Activated CD4-positive, alpha-beta T cell treated with anti-CD3 and anti-CD28 coated beads, Interleukin-10, Interleukin-2, amounts not matched to agents 100 ng/mL and 50 ng/mL, durations not matched to agents 16 hours and 8 hours (primary cell): ENCODE measurements around the gene DHX58.

Source experiments
- DNase-seq: peaks from one replicate; pipeline ENCODE4 v3.0.0-alpha.2; 2020

Gene DHX58

DNA sequence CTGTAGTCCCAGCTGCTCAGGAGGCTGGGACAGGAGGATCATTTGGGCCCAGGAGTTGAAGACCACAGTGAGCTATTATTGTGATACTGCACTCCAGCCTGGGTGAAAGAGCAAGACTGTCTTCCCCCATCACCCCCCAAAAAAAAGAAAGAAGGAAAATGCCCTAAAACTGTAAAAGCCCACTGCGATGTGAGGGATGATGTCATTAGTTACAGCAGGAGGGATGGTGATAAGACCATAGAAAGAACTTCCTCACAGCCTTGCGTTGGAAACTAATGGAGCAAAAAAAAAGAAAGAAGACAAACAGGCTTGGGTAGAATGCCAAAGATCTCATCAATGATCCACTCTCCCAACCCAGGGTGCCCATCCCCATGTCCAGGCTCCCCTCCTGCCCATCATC is 33.0 kb downstream of the DHX58 start:
- no peak for DNase-seq

DNA sequence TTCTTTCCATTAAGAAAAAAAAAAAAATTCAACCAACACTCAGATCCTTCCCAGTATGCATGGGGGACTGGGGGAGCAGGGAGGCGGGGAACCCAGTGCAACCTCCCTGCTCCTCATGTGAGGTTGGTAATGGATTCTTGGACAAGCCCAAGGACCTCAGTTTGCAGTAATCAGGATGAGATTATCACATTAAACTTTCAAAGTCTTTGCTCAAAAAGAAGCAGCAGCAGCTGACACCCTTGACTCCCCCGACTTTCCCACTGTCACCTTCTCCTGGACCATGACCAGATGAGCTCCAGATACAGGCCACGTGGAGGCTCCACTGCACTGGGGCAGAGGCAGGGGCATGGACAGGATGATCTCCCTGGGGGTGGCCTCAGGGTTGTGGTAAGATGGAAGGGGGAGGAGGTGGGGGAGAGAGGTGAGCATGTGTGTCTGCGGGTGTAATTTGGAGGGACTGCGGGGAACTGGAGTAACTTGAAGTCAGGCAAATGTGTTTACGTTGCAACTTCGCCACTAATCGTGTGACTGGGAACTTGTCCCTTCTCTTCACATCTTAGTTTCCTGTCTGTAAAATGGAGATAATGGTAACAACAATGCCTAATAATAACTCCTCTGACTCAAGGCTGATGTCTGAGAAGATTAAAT is 34.0 kb downstream of the DHX58 start:
- DNase-seq: no peak

DNA sequence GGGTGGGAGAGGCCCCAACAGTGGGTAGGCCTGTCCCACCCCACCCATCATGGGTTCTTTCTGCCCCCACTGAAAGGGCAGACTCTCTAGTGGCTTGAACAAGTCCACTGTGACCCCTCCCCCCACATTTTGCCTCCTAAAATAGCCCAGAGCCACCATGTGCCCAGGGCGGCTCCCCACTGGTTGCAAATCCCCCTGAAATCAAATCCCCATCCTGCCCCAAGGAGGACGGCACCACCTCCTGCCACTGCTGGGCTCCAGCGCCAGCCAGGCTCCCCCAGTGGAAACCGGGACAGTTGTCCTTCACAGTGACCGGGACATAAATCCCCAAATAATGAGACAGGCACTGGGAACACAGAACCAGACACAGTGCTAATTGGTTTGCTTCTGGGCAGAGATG is 34.8 kb downstream of the DHX58 start:
- DNase-seq: no peak

DNA sequence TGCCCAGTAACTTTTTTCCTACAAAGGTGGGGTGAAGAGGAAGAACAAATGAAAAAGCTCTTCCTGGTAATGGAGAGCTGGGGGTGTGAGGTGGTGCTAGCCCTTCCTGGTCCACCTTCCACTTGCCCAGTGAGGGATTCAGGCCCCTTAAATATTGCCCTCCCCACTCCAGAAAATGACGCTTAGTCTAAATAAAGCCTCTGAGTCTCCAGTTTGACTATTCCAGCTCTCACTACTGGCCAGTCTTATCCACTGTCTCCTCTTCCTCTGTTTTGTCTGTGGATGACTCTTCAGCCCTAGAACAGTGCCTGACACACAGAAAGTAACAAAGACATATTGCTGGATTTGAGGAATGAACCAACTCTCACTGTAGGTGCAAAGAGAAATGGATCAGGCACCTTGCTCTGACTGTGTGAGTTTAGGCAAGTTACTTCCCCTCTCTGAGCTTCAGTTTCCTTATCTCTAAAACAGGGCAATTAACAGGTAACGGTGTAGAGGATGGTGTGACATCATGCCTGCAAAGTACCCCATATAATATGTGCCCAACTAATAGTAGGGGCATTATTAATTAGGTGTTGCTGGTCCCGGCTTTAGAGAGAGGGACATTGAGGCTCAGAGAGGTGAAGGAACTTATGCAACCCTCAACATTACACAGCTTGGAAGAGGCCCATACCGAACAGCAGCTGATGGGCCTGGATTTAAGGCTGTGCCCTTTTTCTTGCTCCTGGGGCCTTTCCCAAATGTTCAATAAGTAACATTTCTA is 35.5 kb downstream of the DHX58 start:
- DNase-seq: no peak

DNA sequence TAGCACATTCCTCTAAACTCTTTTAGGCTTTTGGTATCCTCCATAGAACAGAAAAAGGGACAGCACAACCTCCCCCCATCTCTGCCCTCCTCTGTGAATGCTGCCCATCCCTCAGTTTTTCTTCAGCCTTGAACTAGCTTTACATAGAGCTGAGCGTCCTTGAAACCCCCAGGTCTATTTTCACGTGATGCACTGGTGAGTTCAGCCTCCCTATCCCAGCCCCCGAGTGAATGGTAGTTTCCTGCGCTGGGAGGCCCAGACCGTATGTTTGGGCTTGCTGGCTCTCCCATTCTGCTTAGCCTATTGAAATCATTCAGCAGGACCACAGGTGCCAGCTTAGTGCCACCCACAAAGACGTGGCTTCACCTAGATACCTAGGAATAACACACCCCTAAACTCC is 36.7 kb downstream of the DHX58 start:
- no peak for DNase-seq

DNA sequence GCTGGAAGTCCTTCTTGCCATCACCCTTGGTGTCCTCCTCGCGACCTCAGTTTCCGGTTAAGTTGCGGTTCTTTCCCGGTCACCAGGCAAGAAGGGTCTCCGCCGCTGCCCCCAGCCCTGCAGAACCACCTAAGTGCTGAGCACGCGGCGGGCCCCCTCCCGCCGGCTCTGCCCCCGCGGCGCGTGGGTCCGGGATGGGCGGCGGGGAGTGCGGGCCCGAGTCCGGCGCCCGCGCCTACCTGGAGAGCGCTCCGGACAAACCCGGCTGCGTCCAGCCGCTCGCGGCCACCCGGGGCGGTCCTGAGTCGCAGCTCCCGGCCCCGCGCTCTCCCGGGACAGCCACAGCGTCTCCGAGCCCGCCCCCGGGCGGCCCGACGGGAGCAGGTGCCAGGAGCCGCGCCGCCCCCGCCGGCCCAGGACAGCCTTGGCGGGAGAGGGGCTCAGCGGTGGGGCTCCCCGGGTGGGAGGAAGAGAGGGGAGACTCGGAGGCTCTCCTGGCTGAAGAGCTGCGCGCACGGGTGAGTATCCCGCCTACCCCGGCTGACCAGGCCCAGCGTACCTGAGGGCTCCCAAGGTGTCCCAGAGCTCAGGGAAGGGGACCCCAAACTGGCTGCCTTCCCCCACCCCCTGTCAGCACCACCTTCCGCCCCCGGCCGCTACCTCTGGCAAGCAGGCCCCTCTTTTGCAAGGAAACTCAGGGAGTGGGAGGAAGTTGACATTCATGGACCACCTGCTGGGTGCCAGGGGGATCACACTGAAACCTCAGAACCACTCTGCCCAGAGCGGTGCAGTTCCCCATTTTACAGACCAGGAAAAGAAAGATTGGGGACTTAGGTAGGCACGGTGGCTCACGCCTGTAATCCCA is 40.0 kb downstream of the DHX58 start:
- DNase-seq: no peak

DNA sequence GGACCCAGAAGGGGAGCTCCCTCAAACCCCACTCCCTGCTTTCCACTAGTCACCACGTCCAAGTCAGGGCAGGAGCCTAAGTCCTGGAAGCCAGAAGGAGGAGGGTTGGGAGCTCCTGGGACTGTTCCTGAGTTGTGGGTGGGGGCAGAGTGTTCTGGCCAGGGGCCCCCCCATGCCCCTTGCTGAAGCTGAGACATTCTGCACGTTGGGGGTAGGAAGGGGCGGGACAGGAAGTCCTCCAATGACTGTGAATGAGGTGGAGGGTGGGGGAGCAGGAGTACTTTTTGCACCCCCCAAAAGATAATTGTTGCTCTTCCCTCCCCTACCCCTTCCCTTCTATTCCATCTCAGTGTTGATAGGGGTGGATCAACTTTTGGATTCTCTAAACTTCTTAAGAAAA is 40.7 kb downstream of the DHX58 start:
- DNase-seq: no peak

DNA sequence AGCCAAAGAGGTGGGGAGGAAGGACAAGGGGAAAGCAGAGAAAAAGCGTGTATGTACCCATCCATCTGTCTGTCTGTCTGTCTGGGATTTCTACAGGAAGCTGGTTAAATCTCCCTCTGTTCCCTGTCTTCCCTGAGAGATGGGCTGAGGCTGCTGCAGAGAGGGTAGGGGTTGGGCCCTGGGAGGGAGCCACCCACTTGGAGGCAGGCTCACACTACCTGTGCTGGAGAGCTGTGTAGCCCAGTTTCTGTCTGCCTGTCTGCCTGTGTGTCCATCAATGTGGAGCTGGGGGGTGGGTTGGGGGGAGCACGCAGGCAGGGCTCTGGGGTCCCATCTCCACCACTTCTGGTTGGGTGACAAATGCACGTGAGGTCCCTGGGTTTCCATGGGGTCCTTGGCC is 43.5 kb downstream of the DHX58 start:
- no peak for DNase-seq

DNA sequence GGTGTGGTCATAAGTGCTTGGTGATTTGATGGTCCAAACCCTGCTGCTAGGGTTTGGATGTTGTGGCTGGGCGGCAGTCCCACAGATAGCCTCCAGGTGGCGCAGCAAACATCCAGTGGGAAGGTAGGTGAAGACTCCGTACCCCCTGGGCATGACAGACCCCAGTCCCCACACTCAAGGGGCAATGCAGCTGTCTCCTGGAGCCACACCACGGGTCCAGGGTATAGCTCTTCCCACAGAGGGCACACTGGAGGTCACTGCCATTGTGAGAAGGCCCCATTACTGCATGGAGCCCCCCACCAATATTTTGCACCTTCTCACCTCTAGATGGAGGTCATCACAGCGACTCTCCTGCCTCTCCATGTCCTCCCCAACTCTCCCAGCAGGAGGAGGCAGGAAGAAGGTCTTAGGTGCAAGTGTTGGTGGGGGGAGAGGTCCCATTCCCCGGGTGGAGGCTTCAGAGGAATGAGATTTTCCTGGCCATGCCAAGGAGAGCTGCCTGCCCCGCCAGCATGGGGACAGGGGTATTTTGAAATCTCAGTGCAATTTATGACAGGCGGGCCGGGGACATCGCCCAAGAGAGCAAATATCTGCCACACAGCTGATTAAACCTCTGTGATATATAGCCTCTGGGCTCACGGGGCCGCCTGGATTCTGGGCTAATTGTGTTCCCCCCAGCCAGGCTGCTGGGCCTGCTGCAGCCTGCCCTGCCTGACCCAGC is 45.0 kb downstream of the DHX58 start:
- peak; percentile 70 for DNase-seq

DNA sequence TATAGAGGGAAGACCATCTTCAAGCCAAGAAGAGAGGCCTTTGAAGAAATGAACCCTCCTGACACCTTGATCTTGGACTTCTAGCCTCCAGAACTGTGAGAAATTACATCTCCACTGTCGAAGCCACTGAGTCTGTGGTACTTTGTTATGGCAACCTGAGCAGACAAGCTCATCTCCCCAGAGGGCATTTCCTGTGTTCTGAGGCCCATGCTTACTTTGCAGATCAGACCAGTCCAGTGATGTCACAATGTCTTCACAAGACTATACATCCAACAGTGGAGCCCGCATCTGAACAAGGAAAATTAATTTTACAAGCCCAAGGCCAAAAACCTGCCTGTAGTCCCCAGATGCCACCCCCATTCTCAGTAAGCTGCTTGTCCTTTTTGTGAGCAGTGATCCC is 47.3 kb downstream of the DHX58 start:
- no peak for DNase-seq

DNA sequence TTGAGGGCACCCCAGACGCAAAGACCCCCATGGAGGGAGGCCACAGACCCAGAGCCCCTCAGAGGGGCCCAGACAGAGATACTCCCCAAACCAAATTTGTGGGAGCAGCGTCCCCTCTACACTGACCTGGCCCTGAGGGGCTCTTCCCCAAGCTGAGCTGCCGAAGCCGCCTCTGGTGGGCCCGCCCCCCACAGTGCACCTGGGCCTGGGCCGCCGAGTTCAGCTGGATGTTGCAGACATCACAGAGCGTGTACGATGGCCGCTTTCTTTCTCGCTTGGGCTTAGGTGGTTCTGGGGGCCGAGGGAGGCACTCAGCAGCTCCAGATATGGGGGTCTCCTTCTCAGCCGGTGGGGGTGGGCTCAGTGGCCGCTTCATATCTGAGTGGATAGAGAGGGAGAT is 49.8 kb downstream of the DHX58 start:
- DNase-seq: no peak

DNA sequence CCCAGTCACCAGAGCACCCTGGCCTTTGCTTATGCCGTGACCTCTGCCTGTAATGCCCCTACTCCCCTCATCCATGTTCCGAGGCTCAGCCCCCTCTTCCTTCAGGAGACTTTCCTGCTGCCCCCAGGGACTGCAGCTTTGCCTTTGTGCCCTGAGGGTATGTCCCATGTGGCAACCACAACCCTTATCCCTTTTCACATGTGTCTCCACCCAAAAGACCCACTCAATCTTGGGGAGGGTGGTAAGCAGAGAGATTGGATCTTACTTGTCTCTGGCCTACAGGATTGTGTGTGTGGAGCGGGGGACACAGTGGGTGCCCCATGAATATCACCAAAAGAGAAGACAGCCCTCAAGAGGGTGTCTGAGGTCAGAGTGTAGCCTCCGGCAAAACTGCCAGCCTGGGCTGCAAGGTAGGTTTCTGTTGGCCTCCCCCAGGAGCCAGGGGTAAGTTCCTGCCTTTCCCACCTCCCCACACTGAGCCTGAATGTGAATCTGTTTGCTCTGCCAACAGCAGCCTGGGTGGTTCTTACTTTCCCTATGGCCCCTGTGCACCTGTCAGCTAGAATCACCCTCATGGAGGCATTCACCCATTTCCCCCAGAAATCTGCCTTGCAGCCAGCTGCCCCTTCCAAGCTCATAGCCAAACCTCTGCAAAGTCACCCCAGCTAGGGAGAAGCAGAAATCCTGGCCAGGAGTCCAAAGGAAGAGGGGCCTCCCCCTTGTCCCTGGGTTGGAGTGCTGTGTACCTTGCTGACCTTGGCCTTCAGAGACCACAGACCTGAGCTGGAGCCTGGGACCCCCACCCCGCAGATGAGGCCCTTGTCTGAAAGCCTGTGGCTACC is 50.6 kb downstream of the DHX58 start:
- DNase-seq: no peak

DNA sequence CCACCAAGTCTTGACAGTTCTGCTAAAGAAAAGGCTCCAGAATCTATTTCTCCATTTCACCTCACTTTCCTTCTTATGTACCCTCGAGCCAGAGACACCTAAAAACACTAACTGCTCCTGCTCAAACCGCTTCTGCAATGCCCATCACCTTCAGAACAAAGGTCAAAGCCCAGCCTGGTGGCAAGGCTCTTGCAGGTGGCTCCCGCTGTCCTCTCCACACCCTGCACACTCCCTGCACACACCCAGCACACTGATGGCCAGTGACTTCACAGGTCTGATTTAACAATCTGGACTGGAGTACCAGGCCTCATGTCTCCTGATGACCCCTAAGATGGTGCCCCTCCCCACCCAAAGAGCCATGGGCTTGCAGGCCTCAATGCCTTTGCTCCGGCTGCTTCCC is 52.3 kb downstream of the DHX58 start:
- no peak for DNase-seq

DNA sequence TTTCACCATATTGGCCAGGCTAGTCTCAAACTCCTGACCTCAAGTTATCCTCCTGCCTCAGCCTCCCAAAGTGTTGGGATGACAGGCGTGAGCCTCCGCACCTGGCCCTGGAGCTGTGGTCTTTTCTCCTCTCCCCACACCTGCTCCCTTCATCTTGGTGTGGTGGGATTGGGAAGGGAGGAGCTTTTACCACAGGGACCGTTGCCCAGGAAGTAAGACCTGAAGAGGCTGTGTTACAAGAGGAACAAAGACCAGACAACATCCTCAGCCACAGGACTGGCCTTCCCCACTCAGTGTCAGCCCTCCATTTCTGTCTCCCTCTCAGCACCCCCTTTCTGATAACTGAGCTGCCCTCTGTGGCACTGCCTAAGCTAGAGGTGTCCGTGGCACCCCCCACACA is 52.7 kb downstream of the DHX58 start:
- no peak for DNase-seq

DNA sequence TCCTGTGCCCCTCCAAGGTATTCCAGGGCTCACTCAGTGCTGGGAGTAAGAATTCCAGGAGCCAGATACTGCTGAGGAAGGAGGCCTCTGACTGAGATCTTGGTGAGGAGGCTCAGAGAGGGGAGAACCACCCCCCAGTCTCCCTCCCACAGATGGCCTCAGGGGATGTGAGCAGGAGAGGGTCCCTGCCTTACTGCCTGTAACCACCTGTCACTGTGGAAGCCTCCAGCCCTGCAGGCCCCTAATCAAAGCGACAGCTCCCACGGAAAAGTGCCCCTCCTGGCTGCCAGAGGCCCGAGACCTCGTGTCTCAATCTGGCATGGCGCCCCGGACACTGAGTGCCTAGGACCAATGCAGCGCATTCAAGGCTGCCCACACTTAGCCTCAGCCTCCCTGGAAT is 54.5 kb downstream of the DHX58 start:
- no peak for DNase-seq

DNA sequence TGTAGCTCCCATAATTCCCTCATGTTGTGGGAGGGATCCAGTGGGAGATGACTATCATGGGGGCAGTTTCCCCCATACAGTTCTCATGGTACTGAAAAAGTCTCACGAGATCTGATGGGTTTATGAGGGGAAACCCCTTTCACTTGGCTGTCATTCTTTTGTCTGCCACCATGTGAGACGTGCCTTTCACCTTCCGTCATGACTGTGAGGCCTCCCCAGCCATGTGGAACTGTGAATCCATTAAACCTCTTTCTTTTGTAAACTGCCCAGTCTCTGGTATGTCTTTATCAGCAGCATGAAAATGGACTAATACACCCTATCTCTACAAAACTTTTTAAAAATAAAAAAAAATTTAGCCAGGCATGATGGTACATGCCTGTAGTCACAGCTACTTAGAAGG is 55.9 kb downstream of the DHX58 start:
- DNase-seq: no peak

DNA sequence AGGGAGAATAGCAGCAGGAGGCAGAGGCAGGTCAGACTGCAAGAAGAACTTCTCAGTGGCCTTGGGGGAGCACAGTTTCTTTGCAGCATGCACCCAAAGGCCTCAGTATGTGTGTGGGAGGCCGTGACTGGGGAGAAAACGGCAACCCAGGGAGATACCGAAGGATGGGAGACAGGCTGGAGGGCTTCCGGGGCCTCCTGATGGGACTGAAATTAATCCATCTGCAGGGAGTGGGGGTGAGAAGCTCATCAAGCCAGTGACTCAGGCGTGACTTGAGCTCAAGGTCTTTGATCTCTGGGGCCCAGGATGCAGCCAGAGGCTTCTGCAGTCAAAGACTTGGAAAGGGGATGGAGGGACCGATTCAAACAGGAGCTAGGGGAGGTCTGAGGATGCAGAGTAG is 57.0 kb downstream of the DHX58 start:
- DNase-seq: no peak

DNA sequence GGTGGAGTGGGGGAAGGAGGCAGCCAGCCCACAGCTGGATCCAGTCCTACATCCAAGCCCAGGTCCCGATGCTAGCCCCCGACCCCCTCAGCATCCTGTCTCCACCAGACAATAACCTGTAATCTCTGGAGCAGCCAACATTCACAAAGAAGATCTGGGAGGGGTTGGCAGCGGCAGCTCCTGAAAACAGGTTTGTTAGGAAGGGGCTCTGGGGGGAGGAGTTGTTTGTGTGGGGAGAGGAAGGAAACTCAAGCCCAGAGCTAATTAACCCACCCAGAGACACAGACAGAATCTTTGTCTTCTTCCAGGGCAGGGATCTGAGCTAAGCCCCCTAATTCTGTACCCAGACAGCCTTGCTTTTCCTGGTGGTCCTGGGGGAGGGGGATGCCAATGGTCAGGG is 57.5 kb downstream of the DHX58 start:
- DNase-seq: no peak

DNA sequence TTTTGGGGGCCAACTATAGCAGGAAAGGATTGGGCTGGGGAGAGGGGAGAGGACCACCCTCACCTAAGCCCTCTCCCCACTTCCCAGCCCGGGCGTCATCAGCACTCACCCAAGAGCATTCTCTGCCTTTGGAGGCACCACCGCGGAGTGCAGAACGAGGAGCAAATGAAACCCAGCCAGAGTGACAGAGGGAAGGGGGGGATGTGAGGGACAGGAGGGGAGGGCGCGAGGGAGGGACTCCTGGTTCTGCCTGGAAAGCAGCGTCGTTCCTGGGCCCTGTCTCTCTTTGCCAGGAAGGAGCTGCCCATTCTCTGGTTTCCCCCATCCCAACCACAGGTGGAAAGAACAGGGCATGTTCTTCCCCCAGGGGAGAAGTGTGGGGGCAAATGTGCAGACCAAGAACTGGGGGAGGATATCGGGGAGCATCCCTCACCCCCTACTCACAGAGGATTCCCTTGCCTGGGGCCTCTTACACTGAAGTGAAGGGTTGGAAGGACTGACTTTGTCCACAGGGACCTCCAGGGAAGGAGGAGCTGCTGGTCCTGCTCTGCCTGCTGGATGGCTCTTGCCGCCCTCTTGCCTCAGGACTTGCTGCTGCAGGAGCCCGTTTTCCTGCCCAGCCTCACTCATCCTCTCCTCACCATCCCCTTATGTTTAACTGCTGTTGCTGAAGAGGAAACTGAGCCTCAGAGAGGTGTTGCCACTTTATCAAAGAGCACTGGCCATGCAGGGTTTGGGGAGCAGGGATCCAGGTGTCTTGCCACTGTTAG is 58.6 kb downstream of the DHX58 start:
- no peak for DNase-seq

DNA sequence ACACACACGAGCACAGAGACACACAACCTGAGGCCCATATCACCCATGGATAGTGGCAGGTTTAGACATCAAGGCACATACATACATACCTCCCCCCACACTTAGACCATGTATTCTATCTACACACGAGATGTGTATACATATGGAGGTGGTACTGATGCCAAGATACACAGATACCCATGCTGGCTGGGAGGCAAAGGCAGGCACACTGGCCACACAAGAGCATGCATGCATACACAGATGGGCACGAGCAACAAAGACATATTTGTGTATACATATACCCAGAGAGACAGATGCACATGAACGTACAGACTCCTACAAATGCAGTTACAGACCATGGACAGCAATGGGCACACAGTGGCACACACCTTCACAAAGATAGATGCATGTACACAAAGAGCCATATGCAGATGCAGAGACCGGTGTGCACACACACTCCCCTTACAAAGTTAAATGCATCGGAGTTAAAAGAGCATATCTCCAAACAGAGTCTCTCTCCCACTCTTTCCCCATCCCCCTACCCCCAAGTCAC is 60.1 kb downstream of the DHX58 start:
- no peak for DNase-seq

DNA sequence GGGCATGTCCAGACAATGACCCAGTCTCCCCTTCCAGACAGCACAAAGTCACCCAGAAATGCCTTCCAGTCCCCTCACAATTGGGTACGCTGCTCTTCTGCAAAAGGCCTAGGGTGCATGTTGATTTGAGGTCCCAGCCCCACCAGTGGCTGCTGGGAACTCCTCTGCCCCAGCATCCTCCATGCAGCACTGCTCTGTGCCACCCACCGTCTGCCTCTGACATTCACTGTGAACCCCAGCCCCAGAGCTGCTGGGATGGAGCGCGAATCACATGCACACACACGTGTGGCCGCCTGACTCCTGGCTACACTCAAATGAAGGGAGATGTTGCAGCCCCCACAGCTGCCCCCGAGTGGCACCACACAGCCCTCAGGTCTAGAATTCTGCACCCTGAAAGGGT is 60.9 kb downstream of the DHX58 start:
- no peak for DNase-seq
